GM10266 (cell line): ENCODE results near the gene LDB2.

Experiments used
- DNase-seq: peaks from one replicate; pipeline ENCODE4 v3.0.0; 2012; ENCODE audit errors: extremely low spot score
- TF ChIP-seq, protein P1 (sequence below): IDR thresholded peaks from 2 replicates; pipeline ENCODE4 v1.5.1; 2012; ENCODE audit warnings: mild to moderate bottlenecking, low read depth; ENCODE audit not compliant: control insufficient read depth, insufficient read depth; ENCODE audit errors: missing control alignments

LDB2 gene

GRCh38 chr4:16859031-16859430 lies 39.4 kb downstream of the LDB2 start:
- TF ChIP-seq, protein P1, sequence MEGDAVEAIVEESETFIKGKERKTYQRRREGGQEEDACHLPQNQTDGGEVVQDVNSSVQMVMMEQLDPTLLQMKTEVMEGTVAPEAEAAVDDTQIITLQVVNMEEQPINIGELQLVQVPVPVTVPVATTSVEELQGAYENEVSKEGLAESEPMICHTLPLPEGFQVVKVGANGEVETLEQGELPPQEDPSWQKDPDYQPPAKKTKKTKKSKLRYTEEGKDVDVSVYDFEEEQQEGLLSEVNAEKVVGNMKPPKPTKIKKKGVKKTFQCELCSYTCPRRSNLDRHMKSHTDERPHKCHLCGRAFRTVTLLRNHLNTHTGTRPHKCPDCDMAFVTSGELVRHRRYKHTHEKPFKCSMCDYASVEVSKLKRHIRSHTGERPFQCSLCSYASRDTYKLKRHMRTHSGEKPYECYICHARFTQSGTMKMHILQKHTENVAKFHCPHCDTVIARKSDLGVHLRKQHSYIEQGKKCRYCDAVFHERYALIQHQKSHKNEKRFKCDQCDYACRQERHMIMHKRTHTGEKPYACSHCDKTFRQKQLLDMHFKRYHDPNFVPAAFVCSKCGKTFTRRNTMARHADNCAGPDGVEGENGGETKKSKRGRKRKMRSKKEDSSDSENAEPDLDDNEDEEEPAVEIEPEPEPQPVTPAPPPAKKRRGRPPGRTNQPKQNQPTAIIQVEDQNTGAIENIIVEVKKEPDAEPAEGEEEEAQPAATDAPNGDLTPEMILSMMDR: no peak

DNA sequence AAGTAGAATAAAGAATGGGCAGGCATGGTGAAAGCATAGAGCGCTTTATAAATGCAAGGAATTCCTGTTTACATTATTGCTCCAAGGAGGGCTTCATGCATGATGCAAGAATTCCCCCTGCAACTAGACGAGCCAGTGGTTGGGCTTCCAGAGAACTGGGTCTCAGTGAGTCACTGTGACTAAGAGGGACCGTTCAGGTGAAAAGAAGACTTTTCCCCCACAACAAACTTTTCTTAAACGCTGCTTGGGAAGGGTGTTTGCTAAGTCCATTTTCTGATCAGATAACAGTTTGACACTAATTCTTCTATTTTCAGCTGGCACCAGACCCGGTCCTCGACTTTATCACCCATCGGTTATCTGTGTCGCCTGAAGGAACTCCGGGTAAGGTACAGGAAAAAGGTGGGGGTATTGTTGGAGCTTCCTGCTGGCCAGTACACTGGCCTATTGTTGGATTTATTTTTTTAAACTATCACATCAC lies 40.1 kb downstream of the LDB2 start:
- no peak for DNase-seq

More at GRCh38 chr4:16859031-16859430, 39.4 kb downstream of the LDB2 start:
- DNase-seq: no peak

DNA sequence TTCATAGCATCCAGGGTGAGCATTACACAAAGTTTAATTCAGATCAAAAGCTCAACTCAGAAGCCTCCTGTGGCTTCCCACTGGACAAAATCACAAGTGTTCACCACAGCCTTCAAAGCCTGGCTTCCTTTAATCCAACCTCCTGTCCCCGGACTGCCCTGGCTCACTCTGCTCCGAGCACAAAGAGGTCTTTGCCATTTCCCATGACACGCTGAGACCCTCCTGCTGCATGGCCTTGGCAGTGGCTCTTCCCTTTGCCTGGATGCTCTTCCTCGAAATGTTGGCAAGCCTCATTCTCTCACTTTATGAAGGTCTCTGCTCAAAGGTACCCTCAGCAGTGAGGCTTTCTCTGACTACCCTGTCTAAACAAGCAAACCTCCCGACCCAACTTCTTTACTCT lies 41.0 kb downstream of the LDB2 start:
- TF ChIP-seq, protein P1: no peak

More for the DNA sequence above, 40.1 kb downstream of the LDB2 start:
- TF ChIP-seq, protein P1: no peak

DNA sequence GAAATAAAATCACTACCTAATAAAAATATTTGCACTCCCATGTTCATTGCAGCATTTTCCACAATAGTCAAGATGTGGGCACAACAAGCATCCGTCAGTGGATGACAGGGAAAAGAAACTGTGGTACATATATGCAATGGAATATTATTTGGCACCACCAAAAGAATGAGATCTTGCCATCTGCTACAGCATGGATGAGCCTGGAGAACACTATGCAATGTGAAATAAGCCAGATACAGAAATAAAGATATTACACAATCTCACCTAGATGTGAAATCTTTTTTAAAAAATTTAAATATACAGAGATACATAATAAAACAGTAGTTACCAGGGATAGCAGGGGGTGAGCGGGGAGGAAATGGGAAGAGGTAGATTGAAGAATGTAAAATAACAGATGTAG lies 44.8 kb downstream of the LDB2 start:
- DNase-seq: no peak
- TF ChIP-seq, protein P1: no peak

More for the DNA sequence above, 41.0 kb downstream of the LDB2 start:
- no peak for DNase-seq

DNA sequence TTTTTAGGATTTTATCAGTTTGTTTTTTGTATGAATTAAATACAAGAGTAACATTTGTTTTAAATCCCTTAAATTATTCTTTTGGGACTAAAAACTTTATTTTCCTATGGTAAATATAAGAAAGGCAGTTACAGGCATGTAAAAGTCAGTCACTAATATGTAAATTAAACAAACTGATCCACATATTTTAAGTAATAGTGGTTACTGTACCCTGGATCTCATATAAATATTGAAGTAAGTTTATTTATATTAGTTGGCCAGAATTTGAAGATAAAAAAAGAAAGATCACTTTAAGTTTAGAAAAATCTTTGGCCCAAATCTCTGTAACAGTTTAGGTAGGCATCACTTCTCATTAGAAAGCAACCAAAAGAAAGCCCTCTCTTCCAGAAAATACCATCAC lies 45.8 kb downstream of the LDB2 start:
- TF ChIP-seq, protein P1: no peak
- no peak for DNase-seq

DNA sequence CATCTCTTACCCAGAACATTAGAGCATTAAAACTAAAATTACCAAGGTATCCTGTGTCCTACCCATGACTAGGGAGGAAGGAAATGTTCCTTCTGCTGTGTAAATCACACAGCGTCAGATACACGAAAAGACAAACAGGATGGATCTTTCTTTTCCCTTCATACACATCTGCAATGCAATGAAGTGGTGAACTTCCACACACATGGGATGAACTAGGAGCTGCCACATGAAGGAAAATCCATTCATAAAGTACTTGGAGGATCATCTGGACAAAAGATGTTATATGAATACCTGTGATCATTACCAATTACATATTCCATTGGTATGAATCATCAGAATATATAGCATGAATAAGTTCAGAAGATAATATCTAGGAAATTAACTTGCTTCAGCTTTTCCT lies 46.2 kb downstream of the LDB2 start:
- TF ChIP-seq, protein P1: no peak
- DNase-seq: no peak

DNA sequence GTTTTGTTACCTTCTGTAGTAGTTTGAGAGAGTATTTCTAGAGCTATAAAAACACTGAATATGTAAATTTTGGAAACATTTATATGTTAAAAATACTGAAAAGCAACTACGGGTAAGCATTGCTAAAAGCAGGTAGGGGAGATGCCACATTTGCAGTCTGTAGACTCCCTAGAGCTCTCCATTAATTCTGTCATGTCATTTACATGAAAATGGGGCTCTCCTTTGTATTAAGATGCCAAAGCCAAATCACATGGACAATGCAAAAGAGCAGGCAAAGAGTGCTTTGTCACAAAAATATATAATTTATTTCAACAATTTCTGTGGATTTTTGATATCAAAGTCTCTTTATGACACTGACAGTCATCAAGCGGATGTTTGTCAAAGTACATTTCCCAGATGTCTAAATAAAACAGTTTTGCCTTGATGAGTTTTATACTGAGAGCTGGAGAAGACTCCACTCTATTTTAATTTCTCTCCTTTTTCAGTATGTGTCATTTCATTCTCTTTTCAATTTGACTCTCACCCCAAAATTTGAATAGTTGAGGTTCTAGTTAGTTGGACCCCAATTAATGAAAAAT lies 51.8 kb downstream of the LDB2 start:
- TF ChIP-seq, protein P1: no peak
- DNase-seq: no peak
